Measurements from ENCODE around the gene NBEAL1.

DNA sequence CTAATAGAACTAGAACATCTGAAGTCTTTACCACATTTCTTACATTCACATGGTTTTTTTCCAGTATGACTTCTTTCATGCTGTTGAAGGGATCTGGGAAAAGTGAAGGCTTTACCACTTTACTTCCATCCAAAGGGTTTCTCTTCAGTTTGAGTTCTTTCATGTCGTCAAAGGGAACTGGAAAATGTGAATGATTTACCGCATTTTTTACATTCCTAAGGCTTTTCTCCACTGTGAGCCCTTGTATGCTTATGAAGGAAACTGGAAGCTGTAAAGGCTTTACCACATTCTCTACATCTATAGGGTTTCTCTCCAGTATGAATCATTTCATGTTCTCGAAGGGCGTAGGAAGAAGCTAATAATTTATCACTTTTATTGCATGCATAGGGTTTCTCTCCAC, 46.7 kb downstream of the NBEAL1 start:
- TF ChIP-seq, protein P1, sequence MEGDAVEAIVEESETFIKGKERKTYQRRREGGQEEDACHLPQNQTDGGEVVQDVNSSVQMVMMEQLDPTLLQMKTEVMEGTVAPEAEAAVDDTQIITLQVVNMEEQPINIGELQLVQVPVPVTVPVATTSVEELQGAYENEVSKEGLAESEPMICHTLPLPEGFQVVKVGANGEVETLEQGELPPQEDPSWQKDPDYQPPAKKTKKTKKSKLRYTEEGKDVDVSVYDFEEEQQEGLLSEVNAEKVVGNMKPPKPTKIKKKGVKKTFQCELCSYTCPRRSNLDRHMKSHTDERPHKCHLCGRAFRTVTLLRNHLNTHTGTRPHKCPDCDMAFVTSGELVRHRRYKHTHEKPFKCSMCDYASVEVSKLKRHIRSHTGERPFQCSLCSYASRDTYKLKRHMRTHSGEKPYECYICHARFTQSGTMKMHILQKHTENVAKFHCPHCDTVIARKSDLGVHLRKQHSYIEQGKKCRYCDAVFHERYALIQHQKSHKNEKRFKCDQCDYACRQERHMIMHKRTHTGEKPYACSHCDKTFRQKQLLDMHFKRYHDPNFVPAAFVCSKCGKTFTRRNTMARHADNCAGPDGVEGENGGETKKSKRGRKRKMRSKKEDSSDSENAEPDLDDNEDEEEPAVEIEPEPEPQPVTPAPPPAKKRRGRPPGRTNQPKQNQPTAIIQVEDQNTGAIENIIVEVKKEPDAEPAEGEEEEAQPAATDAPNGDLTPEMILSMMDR (IDR thresholded peaks at IDR 0.05), result no peak
- TF ChIP-seq POLR2A (IDR thresholded peaks at IDR 0.05), result no peak

Data from Peyer's patch (tissue), 4 donors.